Activated T-helper 2 cell treated with anti-CD3 and anti-CD28 coated beads, Interferon-gamma antibody, Interleukin-2, Interleukin-4, amounts not matched to agents 10 μg/mL and 5 μg/mL and 100 μg/mL, durations not matched to agents 14 hours and 24 hours and 36 hours (primary cell): ENCODE data around the gene COL28A1. TPM values are rescaled to one million over a fixed set of nuclear protein-coding genes. Genes with fewer than 3 reads are reported as not detected.
A peak's percentile ranks its signal among the peaks of the same experiment; 100 is the strongest.

Experiments
- DNase-seq: peaks from one replicate; pipeline ENCODE4 v3.0.0; 2021; ENCODE audit warnings: low spot score
- H3K27ac Mint-ChIP-seq: one replicate; pipeline ENCODE4 v1.8.0; 2021; ENCODE audit warnings: mixed read lengths
- H3K27me3 Mint-ChIP-seq: one replicate; pipeline ENCODE4 v1.8.0; 2021; ENCODE audit warnings: low read depth, mixed read lengths
- H3K36me3 Mint-ChIP-seq: one replicate; pipeline ENCODE4 v1.8.0; 2021; ENCODE audit warnings: low read depth, mixed read lengths
- H3K4me1 Mint-ChIP-seq: one replicate; pipeline ENCODE4 v1.8.0; 2021; ENCODE audit warnings: low read depth, mixed read lengths
- H3K4me3 Mint-ChIP-seq: one replicate; pipeline ENCODE4 v1.8.0; 2021; ENCODE audit warnings: low read depth, mild to moderate bottlenecking, moderate library complexity, mixed read lengths
- H3K9me3 Mint-ChIP-seq: one replicate; pipeline ENCODE4 v1.8.0; 2021; ENCODE audit warnings: mixed read lengths
- intact Hi-C: fragments of 100-400 bp; cut with micrococcal nuclease; formaldehyde crosslinking; loops from one replicate; pipeline ENCODE4 v1.15.1; 2023
- total RNA-seq: library from RNA; stranded (reverse); gene quantifications from 2 replicates; pipeline ENCODE4 v1.2.3, GENCODE V29; 2022

The COL28A1 gene
- total RNA-seq: 0.07 TPM in 1 of 2 replicates, not detected in the other

GRCh38 chr7:7535691-7536090 is at the start of gene COL28A1:
Gene COL28A1, minus strand, starts transcription at chr7:7535873. Its CDS starts 2,998 bp downstream, at chr7:7532875.
- H3K36me3 Mint-ChIP-seq: no peaks in the 10 kb centered on the region
- H3K27ac Mint-ChIP-seq: no peak within 1 kb of the TSS
- H3K4me3 Mint-ChIP-seq: no peak within 1 kb of the TSS
- no peaks in the 10 kb centered on the region for H3K9me3 Mint-ChIP-seq
- H3K27me3 Mint-ChIP-seq: peaks cover 35% of the 10 kb centered on the region
- no peaks in the 10 kb centered on the region for H3K4me1 Mint-ChIP-seq
- no peak for DNase-seq
- intact Hi-C loops: no loop called here

GRCh38 chr7:7584653-7585052 is 49.0 kb upstream of the COL28A1 start:
- peaks cover 20% of the 10 kb centered on the region for H3K36me3 Mint-ChIP-seq
- no peaks in the 10 kb centered on the region for H3K27me3 Mint-ChIP-seq
- no peak overlapping the region for H3K4me3 Mint-ChIP-seq
- intact Hi-C loops: no loop called here
- no peak overlapping the region for H3K27ac Mint-ChIP-seq
- no peaks in the 10 kb centered on the region for H3K9me3 Mint-ChIP-seq
- peaks cover 4% of the 10 kb centered on the region for H3K4me1 Mint-ChIP-seq
- no peak for DNase-seq

- intact Hi-C loops: no loop called here
- no peak overlapping the region for H3K27ac Mint-ChIP-seq
- H3K36me3 Mint-ChIP-seq: peaks cover 20% of the 10 kb centered on the region
- H3K9me3 Mint-ChIP-seq: no peaks in the 10 kb centered on the region
- no peak overlapping the region for H3K4me3 Mint-ChIP-seq
- no peaks in the 10 kb centered on the region for H3K27me3 Mint-ChIP-seq
- DNase-seq: no peak
- peaks cover 2% of the 10 kb centered on the region for H3K4me1 Mint-ChIP-seq
Observed at GRCh38 chr7:7583731-7584130, 48.1 kb upstream of the COL28A1 start.

- intact Hi-C loops: no loop called here
Observed at GRCh38 chr7:7582596-7582995, 46.9 kb upstream of the COL28A1 start.

GRCh38 chr7:7581531-7582179 is 46.0 kb upstream of the COL28A1 start:
- Mint-ChIP-seq H3K4me3 (no peak overlapping the region), H3K4me1 (peaks cover 1% of the 10 kb centered on the region), H3K27me3 (no peaks in the 10 kb centered on the region), H3K9me3 (no peaks in the 10 kb centered on the region), H3K36me3 (peaks cover 18% of the 10 kb centered on the region), H3K27ac (no peak overlapping the region)
- DNase-seq: no peak
- intact Hi-C loops: no loop called here

More at GRCh38 chr7:7582596-7582995, 46.9 kb upstream of the COL28A1 start:
- no peak overlapping the region for H3K4me3 Mint-ChIP-seq
- H3K27me3 Mint-ChIP-seq: no peaks in the 10 kb centered on the region
- no peak for DNase-seq
- H3K9me3 Mint-ChIP-seq: no peaks in the 10 kb centered on the region
- peaks cover 1% of the 10 kb centered on the region for H3K4me1 Mint-ChIP-seq
- H3K36me3 Mint-ChIP-seq: peaks cover 18% of the 10 kb centered on the region
- H3K27ac Mint-ChIP-seq: no peak overlapping the region

- no peak for DNase-seq
- Mint-ChIP-seq H3K27me3 (no peaks in the 10 kb centered on the region), H3K4me1 (peaks cover 1% of the 10 kb centered on the region), H3K9me3 (no peaks in the 10 kb centered on the region), H3K36me3 (peaks cover 19% of the 10 kb centered on the region), H3K27ac (no peak overlapping the region), H3K4me3 (no peak overlapping the region)
- intact Hi-C loops: no loop called here
Observed at GRCh38 chr7:7579638-7580037, 44.0 kb upstream of the COL28A1 start.

- no peaks in the 10 kb centered on the region for H3K9me3 Mint-ChIP-seq
- H3K4me3 Mint-ChIP-seq: no peak overlapping the region
- no peak for DNase-seq
- H3K27me3 Mint-ChIP-seq: no peaks in the 10 kb centered on the region
- intact Hi-C loops: no loop called here
- peaks cover 3% of the 10 kb centered on the region for H3K4me1 Mint-ChIP-seq
- H3K36me3 Mint-ChIP-seq: peaks cover 31% of the 10 kb centered on the region
- no peak overlapping the region for H3K27ac Mint-ChIP-seq
Observed at GRCh38 chr7:7577888-7578287, 42.2 kb upstream of the COL28A1 start.

GRCh38 chr7:7576344-7576743 is 40.7 kb upstream of the COL28A1 start:
- Mint-ChIP-seq H3K27me3 (no peaks in the 10 kb centered on the region), H3K36me3 (peaks cover 27% of the 10 kb centered on the region)

GRCh38 chr7:7573701-7574100 is 38.0 kb upstream of the COL28A1 start:
- intact Hi-C loops: no loop called here
- Mint-ChIP-seq H3K36me3 (peaks cover 43% of the 10 kb centered on the region), H3K27me3 (no peaks in the 10 kb centered on the region), H3K27ac (no peak overlapping the region), H3K9me3 (no peaks in the 10 kb centered on the region), H3K4me3 (no peak overlapping the region), H3K4me1 (peaks cover 26% of the 10 kb centered on the region)
- DNase-seq: no peak

More at GRCh38 chr7:7576344-7576743, 40.7 kb upstream of the COL28A1 start:
- H3K27ac Mint-ChIP-seq: no peak overlapping the region
- intact Hi-C loops: no loop called here
- no peaks in the 10 kb centered on the region for H3K9me3 Mint-ChIP-seq
- peaks cover 9% of the 10 kb centered on the region for H3K4me1 Mint-ChIP-seq
- no peak for DNase-seq
- no peak overlapping the region for H3K4me3 Mint-ChIP-seq

GRCh38 chr7:7570584-7570983 is 34.9 kb upstream of the COL28A1 start:
- Mint-ChIP-seq H3K4me3 (no peak overlapping the region), H3K9me3 (no peaks in the 10 kb centered on the region), H3K27ac (no peak overlapping the region), H3K4me1 (peaks cover 37% of the 10 kb centered on the region), H3K36me3 (peaks cover 48% of the 10 kb centered on the region), H3K27me3 (no peaks in the 10 kb centered on the region)
- DNase-seq: no peak
- intact Hi-C loops: no loop called here

- H3K27me3 Mint-ChIP-seq: no peaks in the 10 kb centered on the region
- H3K36me3 Mint-ChIP-seq: peaks cover 47% of the 10 kb centered on the region
- H3K4me3 Mint-ChIP-seq: peak overlapping the region; percentile 76
- no peak for DNase-seq
- H3K9me3 Mint-ChIP-seq: no peaks in the 10 kb centered on the region
- peaks cover 37% of the 10 kb centered on the region for H3K4me1 Mint-ChIP-seq
- H3K27ac Mint-ChIP-seq: no peak overlapping the region
- intact Hi-C loops: loop anchor here (5.0 kb wide), 4 partner anchors 193 to 628 kb away; partner anchors contain the start of gene GLCCI1
Observed at GRCh38 chr7:7569615-7570014, 33.9 kb upstream of the COL28A1 start.

GRCh38 chr7:7569081-7569527 is 33.4 kb upstream of the COL28A1 start:
- peak overlapping the region; percentile 76 for H3K4me3 Mint-ChIP-seq
- H3K27me3 Mint-ChIP-seq: no peaks in the 10 kb centered on the region
- H3K36me3 Mint-ChIP-seq: peaks cover 44% of the 10 kb centered on the region
- H3K27ac Mint-ChIP-seq: peak overlapping the region; percentile 52
- intact Hi-C loops: loop anchor here (5.0 kb wide), 4 partner anchors 193 to 628 kb away; partner anchors contain the start of gene GLCCI1
- H3K4me1 Mint-ChIP-seq: peaks cover 37% of the 10 kb centered on the region
- DNase-seq: no peak
- no peaks in the 10 kb centered on the region for H3K9me3 Mint-ChIP-seq

- peak overlapping the region; percentile 76 for H3K4me3 Mint-ChIP-seq
- H3K4me1 Mint-ChIP-seq: peaks cover 37% of the 10 kb centered on the region
- H3K36me3 Mint-ChIP-seq: peaks cover 38% of the 10 kb centered on the region
- peaks cover under 1% of the 10 kb centered on the region for H3K27me3 Mint-ChIP-seq
- no peak overlapping the region for H3K27ac Mint-ChIP-seq
- no peak for DNase-seq
- no peaks in the 10 kb centered on the region for H3K9me3 Mint-ChIP-seq
- intact Hi-C loops: loop anchor here (5.0 kb wide), 4 partner anchors 194 to 629 kb away; partner anchors contain the start of gene GLCCI1
Observed at GRCh38 chr7:7568553-7568952, 32.9 kb upstream of the COL28A1 start.
